ENCODE data around the gene TASL.
"Not testable (repeated sequence)": the region's sequence is repeated elsewhere in the genome, so short reads cannot be mapped to it uniquely, and the experiment has no call there.

TASL gene

GRCh38 chrX:30607155-30607554 lies 29.6 kb upstream of the TASL start:
- WGBS, 2 experiments (ENCODE audit: insufficient coverage in 2 of 2), result 83% methylated on average over 1 of the region's 1 CpG; no CpG with 5 or more reads in 1 of the 2 experiments
- no peaks in the 10 kb centered on the region for H3K9me3 ChIP-seq (ENCODE audit: control insufficient read depth, low read length)
- no peaks in the 10 kb centered on the region for H3K4me1 ChIP-seq (ENCODE audit: control insufficient read depth, insufficient read depth, low read length, poor library complexity, severe bottlenecking)
- no peaks in the 10 kb centered on the region for H3K36me3 ChIP-seq (ENCODE audit: control insufficient read depth, insufficient read depth, low read length)
- no peak overlapping the region for H3K4me3 ChIP-seq (ENCODE audit: extremely low read depth, insufficient read depth, low read length, poor library complexity, severe bottlenecking)
- H3K27ac ChIP-seq (ENCODE audit: low read depth, low read length, severe bottlenecking), result no peak overlapping the region

GRCh38 chrX:30600269-30601176 lies 23.0 kb upstream of the TASL start:
- not testable (repeated sequence) for H3K36me3 ChIP-seq (ENCODE audit: control insufficient read depth, insufficient read depth, low read length); H3K27ac ChIP-seq (ENCODE audit: low read depth, low read length, severe bottlenecking); H3K4me1 ChIP-seq (ENCODE audit: control insufficient read depth, insufficient read depth, low read length, poor library complexity, severe bottlenecking); H3K4me3 ChIP-seq (ENCODE audit: extremely low read depth, insufficient read depth, low read length, poor library complexity, severe bottlenecking); H3K9me3 ChIP-seq (ENCODE audit: control insufficient read depth, low read length)
- no CpG with 5 or more reads among the region's 15 CpGs for WGBS, 2 experiments (ENCODE audit: insufficient coverage in 2 of 2)

GRCh38 chrX:30597216-30598012 lies 19.8 kb upstream of the TASL start:
- WGBS, 2 experiments (ENCODE audit: insufficient coverage in 2 of 2), result no CpG with 5 or more reads among the region's 4 CpGs
- Histone ChIP-seq H3K4me3 (ENCODE audit: extremely low read depth, insufficient read depth, low read length, poor library complexity, severe bottlenecking) (no peak overlapping the region), H3K4me1 (ENCODE audit: control insufficient read depth, insufficient read depth, low read length, poor library complexity, severe bottlenecking) (no peaks in the 10 kb centered on the region), H3K27ac (ENCODE audit: low read depth, low read length, severe bottlenecking) (no peak overlapping the region), H3K9me3 (ENCODE audit: control insufficient read depth, low read length) (no peaks in the 10 kb centered on the region), H3K36me3 (ENCODE audit: control insufficient read depth, insufficient read depth, low read length) (no peaks in the 10 kb centered on the region)

- no peaks in the 10 kb centered on the region for H3K36me3 ChIP-seq (ENCODE audit: control insufficient read depth, insufficient read depth, low read length)
- no peaks in the 10 kb centered on the region for H3K4me1 ChIP-seq (ENCODE audit: control insufficient read depth, insufficient read depth, low read length, poor library complexity, severe bottlenecking)
- 50% methylated on average over 1 of the region's 6 CpGs; no CpG with 5 or more reads in 1 of the 2 experiments for WGBS, 2 experiments (ENCODE audit: insufficient coverage in 2 of 2)
- no peak overlapping the region for H3K4me3 ChIP-seq (ENCODE audit: extremely low read depth, insufficient read depth, low read length, poor library complexity, severe bottlenecking)
- H3K9me3 ChIP-seq (ENCODE audit: control insufficient read depth, low read length), result no peaks in the 10 kb centered on the region
- no peak overlapping the region for H3K27ac ChIP-seq (ENCODE audit: low read depth, low read length, severe bottlenecking)
Observed at GRCh38 chrX:30593440-30594200, 16.1 kb upstream of the TASL start.

GRCh38 chrX:30592831-30593230 lies 15.3 kb upstream of the TASL start:
- no peaks in the 10 kb centered on the region for H3K36me3 ChIP-seq (ENCODE audit: control insufficient read depth, insufficient read depth, low read length)
- no peak overlapping the region for H3K27ac ChIP-seq (ENCODE audit: low read depth, low read length, severe bottlenecking)
- no peaks in the 10 kb centered on the region for H3K4me1 ChIP-seq (ENCODE audit: control insufficient read depth, insufficient read depth, low read length, poor library complexity, severe bottlenecking)
- no peaks in the 10 kb centered on the region for H3K9me3 ChIP-seq (ENCODE audit: control insufficient read depth, low read length)
- no CpG with 5 or more reads among the region's 3 CpGs for WGBS, 2 experiments (ENCODE audit: insufficient coverage in 2 of 2)
- H3K4me3 ChIP-seq (ENCODE audit: extremely low read depth, insufficient read depth, low read length, poor library complexity, severe bottlenecking), result no peak overlapping the region

- H3K4me3 ChIP-seq (ENCODE audit: extremely low read depth, insufficient read depth, low read length, poor library complexity, severe bottlenecking), result no peak overlapping the region
- H3K4me1 ChIP-seq (ENCODE audit: control insufficient read depth, insufficient read depth, low read length, poor library complexity, severe bottlenecking), result no peaks in the 10 kb centered on the region
- no peaks in the 10 kb centered on the region for H3K9me3 ChIP-seq (ENCODE audit: control insufficient read depth, low read length)
- no peak overlapping the region for H3K27ac ChIP-seq (ENCODE audit: low read depth, low read length, severe bottlenecking)
- H3K36me3 ChIP-seq (ENCODE audit: control insufficient read depth, insufficient read depth, low read length), result no peaks in the 10 kb centered on the region
- WGBS, 2 experiments (ENCODE audit: insufficient coverage in 2 of 2), result no CpG with 5 or more reads among the region's 3 CpGs
Observed at GRCh38 chrX:30590368-30590767, 12.8 kb upstream of the TASL start.

GRCh38 chrX:30589146-30589888 lies 11.8 kb upstream of the TASL start:
- H3K9me3 ChIP-seq (ENCODE audit: control insufficient read depth, low read length), result no peaks in the 10 kb centered on the region
- WGBS, 2 experiments (ENCODE audit: insufficient coverage in 2 of 2), result 80 to 100% methylated on average over 1 to 5 of the region's 5 CpGs
- no peak overlapping the region for H3K27ac ChIP-seq (ENCODE audit: low read depth, low read length, severe bottlenecking)
- no peaks in the 10 kb centered on the region for H3K4me1 ChIP-seq (ENCODE audit: control insufficient read depth, insufficient read depth, low read length, poor library complexity, severe bottlenecking)
- H3K4me3 ChIP-seq (ENCODE audit: extremely low read depth, insufficient read depth, low read length, poor library complexity, severe bottlenecking), result no peak overlapping the region
- no peaks in the 10 kb centered on the region for H3K36me3 ChIP-seq (ENCODE audit: control insufficient read depth, insufficient read depth, low read length)

GRCh38 chrX:30586516-30586915 lies 8.9 kb upstream of the TASL start:
- Histone ChIP-seq H3K27ac (ENCODE audit: low read depth, low read length, severe bottlenecking) (no peak overlapping the region), H3K4me3 (ENCODE audit: extremely low read depth, insufficient read depth, low read length, poor library complexity, severe bottlenecking) (no peak overlapping the region), H3K9me3 (ENCODE audit: control insufficient read depth, low read length) (no peaks in the 10 kb centered on the region), H3K36me3 (ENCODE audit: control insufficient read depth, insufficient read depth, low read length) (no peaks in the 10 kb centered on the region), H3K4me1 (ENCODE audit: control insufficient read depth, insufficient read depth, low read length, poor library complexity, severe bottlenecking) (no peaks in the 10 kb centered on the region)
- WGBS, 2 experiments (ENCODE audit: insufficient coverage in 2 of 2), result no CpG with 5 or more reads among the region's 1 CpG

GRCh38 chrX:30582664-30583063 lies 5.1 kb upstream of the TASL start:
- Histone ChIP-seq H3K36me3 (ENCODE audit: control insufficient read depth, insufficient read depth, low read length) (no peaks in the 10 kb centered on the region), H3K9me3 (ENCODE audit: control insufficient read depth, low read length) (no peaks in the 10 kb centered on the region), H3K27ac (ENCODE audit: low read depth, low read length, severe bottlenecking) (no peak overlapping the region), H3K4me3 (ENCODE audit: extremely low read depth, insufficient read depth, low read length, poor library complexity, severe bottlenecking) (no peak overlapping the region), H3K4me1 (ENCODE audit: control insufficient read depth, insufficient read depth, low read length, poor library complexity, severe bottlenecking) (no peaks in the 10 kb centered on the region)
- WGBS, 2 experiments (ENCODE audit: insufficient coverage in 2 of 2), result no CpG with 5 or more reads among the region's 6 CpGs

GRCh38 chrX:30580641-30581040 lies 3.1 kb upstream of the TASL start:
- no peak overlapping the region for H3K4me3 ChIP-seq (ENCODE audit: extremely low read depth, insufficient read depth, low read length, poor library complexity, severe bottlenecking)
- no peaks in the 10 kb centered on the region for H3K9me3 ChIP-seq (ENCODE audit: control insufficient read depth, low read length)
- no peaks in the 10 kb centered on the region for H3K36me3 ChIP-seq (ENCODE audit: control insufficient read depth, insufficient read depth, low read length)
- H3K27ac ChIP-seq (ENCODE audit: low read depth, low read length, severe bottlenecking), result no peak overlapping the region
- WGBS, 2 experiments (ENCODE audit: insufficient coverage in 2 of 2), result 80% methylated on average over 1 of the region's 2 CpGs; no CpG with 5 or more reads in 1 of the 2 experiments
- no peaks in the 10 kb centered on the region for H3K4me1 ChIP-seq (ENCODE audit: control insufficient read depth, insufficient read depth, low read length, poor library complexity, severe bottlenecking)
